ENCODE results near the gene IPO4.

DNA sequence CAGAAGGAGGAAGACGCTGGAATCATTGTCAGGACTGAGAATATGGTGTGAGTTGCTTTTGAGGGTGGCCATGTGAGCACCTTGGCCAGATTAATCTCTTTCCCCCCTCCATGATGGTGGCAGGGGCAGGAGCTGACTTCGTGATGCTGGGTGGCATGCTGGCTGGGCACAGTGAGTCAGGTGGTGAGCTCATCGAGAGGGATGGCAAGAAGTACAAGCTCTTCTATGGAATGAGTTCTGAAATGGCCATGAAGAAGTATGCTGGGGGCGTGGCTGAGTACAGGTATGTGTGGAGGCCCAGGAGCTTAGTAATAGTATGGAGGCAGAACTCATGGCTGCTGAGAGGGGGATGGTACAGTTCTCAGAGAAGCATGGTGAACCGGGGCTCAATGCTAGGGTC lies 49.5 kb upstream of the IPO4 start:
- no peak for TF ChIP-seq POLR2AphosphoS5 (IDR thresholded peaks at IDR 0.05; ENCODE audit: borderline replicate concordance, low read depth, low read length)
- no peak for TF ChIP-seq EZH2 (IDR thresholded peaks at IDR 0.05)
